GM12801 (cell line): ENCODE data around the gene LAMA2.

ENCODE experiments used
- CTCF ChIP-seq: IDR thresholded peaks from one replicate; pipeline ENCODE4 v1.5.1; 2011; ENCODE audit warnings: control low read depth; ENCODE audit not compliant: insufficient read length; ENCODE audit errors: extremely low read depth

The LAMA2 gene

GRCh38 chr6:129419324-129419723, 536.4 kb downstream of the LAMA2 start:
- TF ChIP-seq CTCF, result no peak

GRCh38 chr6:129426343-129426742, 543.4 kb downstream of the LAMA2 start:
- no peak for TF ChIP-seq CTCF

- TF ChIP-seq CTCF, result no peak
Observed at GRCh38 chr6:129429956-129430355, 547.0 kb downstream of the LAMA2 start.

- no peak for TF ChIP-seq CTCF
Observed at GRCh38 chr6:129432738-129433137, 549.8 kb downstream of the LAMA2 start.

- TF ChIP-seq CTCF, result no peak
Observed at GRCh38 chr6:129434091-129434490, 551.2 kb downstream of the LAMA2 start.

- no peak for TF ChIP-seq CTCF
Observed at GRCh38 chr6:129440691-129441090, 557.8 kb downstream of the LAMA2 start.

GRCh38 chr6:129444683-129445082, 561.7 kb downstream of the LAMA2 start:
- no peak for TF ChIP-seq CTCF
